ENCODE data around the gene TMEM187.

The TMEM187 gene

DNA sequence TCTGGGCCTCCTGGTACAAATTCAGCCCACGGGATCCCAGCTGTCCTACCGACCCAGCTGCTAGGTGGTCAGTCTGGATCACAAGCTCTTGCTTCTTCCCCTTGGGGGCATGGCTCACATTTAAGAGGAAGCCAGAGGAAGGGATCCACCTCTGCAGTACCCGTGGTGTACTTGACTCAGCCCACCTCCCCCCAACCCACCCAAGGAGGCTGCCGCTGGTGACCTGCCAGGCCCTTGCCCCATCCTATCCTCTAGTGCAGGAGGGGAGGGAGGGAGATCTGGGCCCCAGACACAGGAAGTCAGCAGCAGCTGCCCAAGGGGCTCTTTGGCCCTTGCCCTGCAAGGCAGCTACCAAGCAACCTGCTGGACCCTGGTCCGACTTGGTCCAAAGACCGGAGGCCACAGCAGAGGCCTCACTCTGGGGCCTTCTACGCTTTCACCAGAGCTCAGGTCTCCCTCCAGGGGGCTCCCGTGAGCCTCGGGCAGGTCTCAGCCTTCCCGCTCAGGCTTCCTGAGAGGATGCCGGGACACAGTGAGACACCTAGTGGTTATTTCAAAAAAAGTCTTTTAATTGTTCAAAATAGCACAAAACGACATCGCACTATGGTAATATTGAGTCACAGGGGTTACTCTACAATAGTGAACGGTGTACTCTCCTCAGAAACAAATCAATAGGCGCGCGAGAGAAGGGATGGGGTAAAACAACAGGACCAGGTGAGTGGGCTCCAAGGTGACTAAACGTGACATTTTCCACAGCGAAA, 25.4 kb upstream of the TMEM187 start:
- H3K27me3 ChIP-seq (ENCODE audit: control insufficient read depth in 1 of 2, insufficient read depth in 2 of 2, low read length in 2 of 2), result no peaks in the 10 kb centered on the region
- peaks cover 0 to 11% of the 10 kb centered on the region in 2 donors for H3K4me1 ChIP-seq (ENCODE audit: control insufficient read depth in 1 of 2, insufficient read depth in 2 of 2, low read length in 2 of 2)
- H3K9me3 ChIP-seq (ENCODE audit: control insufficient read depth in 1 of 2, low read length in 2 of 2), result no peaks in the 10 kb centered on the region
- H3K36me3 ChIP-seq (ENCODE audit: control insufficient read depth in 1 of 2, insufficient read depth in 2 of 2, low read length in 2 of 2), result peaks cover 8 to 26% of the 10 kb centered on the region in 2 donors
- no peak overlapping the region for H3K27ac ChIP-seq (ENCODE audit: low read depth, low read length)
- H3K9ac ChIP-seq (ENCODE audit: low read depth in 1 of 2, low read length in 2 of 2), result no peak overlapping the region
- no peak overlapping the region for H3K4me3 ChIP-seq (ENCODE audit: low read depth in 1 of 2, low read length in 2 of 2)

GRCh38 chrX:153948002-153948466, 24.5 kb upstream of the TMEM187 start:
- peaks cover 8 to 34% of the 10 kb centered on the region in 2 donors for H3K36me3 ChIP-seq (ENCODE audit: control insufficient read depth in 1 of 2, insufficient read depth in 2 of 2, low read length in 2 of 2)
- H3K4me1 ChIP-seq (ENCODE audit: control insufficient read depth in 1 of 2, insufficient read depth in 2 of 2, low read length in 2 of 2), result peaks cover 0 to 11% of the 10 kb centered on the region in 2 donors
- H3K9ac ChIP-seq (ENCODE audit: low read depth in 1 of 2, low read length in 2 of 2), result no peak overlapping the region
- no peak overlapping the region for H3K4me3 ChIP-seq (ENCODE audit: low read depth in 1 of 2, low read length in 2 of 2)
- no peaks in the 10 kb centered on the region for H3K27me3 ChIP-seq (ENCODE audit: control insufficient read depth in 1 of 2, insufficient read depth in 2 of 2, low read length in 2 of 2)
- H3K9me3 ChIP-seq (ENCODE audit: control insufficient read depth in 1 of 2, low read length in 2 of 2), result no peaks in the 10 kb centered on the region
- H3K27ac ChIP-seq (ENCODE audit: low read depth, low read length), result no peak overlapping the region

- H3K27ac ChIP-seq (ENCODE audit: low read depth, low read length), result peak overlapping the region; percentile 10
- H3K4me1 ChIP-seq (ENCODE audit: control insufficient read depth in 1 of 2, insufficient read depth in 2 of 2, low read length in 2 of 2), result peaks cover 0 to 3% of the 10 kb centered on the region in 2 donors
- H3K9ac ChIP-seq (ENCODE audit: low read depth in 1 of 2, low read length in 2 of 2), result no peak overlapping the region
- H3K9me3 ChIP-seq (ENCODE audit: control insufficient read depth in 1 of 2, low read length in 2 of 2), result no peaks in the 10 kb centered on the region
- H3K4me3 ChIP-seq (ENCODE audit: low read depth in 1 of 2, low read length in 2 of 2), result no peak overlapping the region
- H3K27me3 ChIP-seq (ENCODE audit: control insufficient read depth in 1 of 2, insufficient read depth in 2 of 2, low read length in 2 of 2), result no peaks in the 10 kb centered on the region
- H3K36me3 ChIP-seq (ENCODE audit: control insufficient read depth in 1 of 2, insufficient read depth in 2 of 2, low read length in 2 of 2), result peaks cover 8 to 41% of the 10 kb centered on the region in 2 donors
These were observed 23.4 kb upstream of the TMEM187 start for GRCh38 chrX:153948847-153949805.

DNA sequence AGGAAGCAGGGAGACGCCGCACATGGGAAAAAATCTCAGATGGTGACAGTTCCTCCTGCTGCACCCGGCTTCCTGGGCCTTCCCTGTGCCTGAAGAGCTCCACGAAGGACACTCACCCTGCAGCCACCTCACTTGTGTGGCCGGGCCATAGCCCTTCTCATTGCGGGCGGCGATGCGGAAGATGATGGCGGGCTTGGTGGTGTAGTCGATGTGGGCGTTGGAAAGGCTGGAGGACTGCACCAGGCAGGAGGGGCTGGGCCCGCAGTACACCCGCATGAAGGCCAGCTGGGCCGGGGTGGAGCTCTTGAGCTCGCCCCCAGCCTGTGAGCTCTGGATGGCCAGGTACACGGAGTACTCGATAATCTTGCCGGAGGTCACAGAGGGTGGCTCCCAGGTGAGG, 22.4 kb upstream of the TMEM187 start:
- Histone ChIP-seq H3K9me3 (ENCODE audit: control insufficient read depth in 1 of 2, low read length in 2 of 2) (no peaks in the 10 kb centered on the region), H3K36me3 (ENCODE audit: control insufficient read depth in 1 of 2, insufficient read depth in 2 of 2, low read length in 2 of 2) (peaks cover 8 to 48% of the 10 kb centered on the region in 2 donors), H3K27me3 (ENCODE audit: control insufficient read depth in 1 of 2, insufficient read depth in 2 of 2, low read length in 2 of 2) (no peaks in the 10 kb centered on the region), H3K4me3 (ENCODE audit: low read depth in 1 of 2, low read length in 2 of 2) (no peak overlapping the region), H3K9ac (ENCODE audit: low read depth in 1 of 2, low read length in 2 of 2) (no peak overlapping the region), H3K4me1 (ENCODE audit: control insufficient read depth in 1 of 2, insufficient read depth in 2 of 2, low read length in 2 of 2) (no peaks in the 10 kb centered on the region), H3K27ac (ENCODE audit: low read depth, low read length) (no peak overlapping the region)

- no peak overlapping the region for H3K27ac ChIP-seq (ENCODE audit: low read depth, low read length)
- peaks cover 8 to 64% of the 10 kb centered on the region in 2 donors for H3K36me3 ChIP-seq (ENCODE audit: control insufficient read depth in 1 of 2, insufficient read depth in 2 of 2, low read length in 2 of 2)
These were observed 20.7 kb upstream of the TMEM187 start for GRCh38 chrX:153951683-153952372.

DNA sequence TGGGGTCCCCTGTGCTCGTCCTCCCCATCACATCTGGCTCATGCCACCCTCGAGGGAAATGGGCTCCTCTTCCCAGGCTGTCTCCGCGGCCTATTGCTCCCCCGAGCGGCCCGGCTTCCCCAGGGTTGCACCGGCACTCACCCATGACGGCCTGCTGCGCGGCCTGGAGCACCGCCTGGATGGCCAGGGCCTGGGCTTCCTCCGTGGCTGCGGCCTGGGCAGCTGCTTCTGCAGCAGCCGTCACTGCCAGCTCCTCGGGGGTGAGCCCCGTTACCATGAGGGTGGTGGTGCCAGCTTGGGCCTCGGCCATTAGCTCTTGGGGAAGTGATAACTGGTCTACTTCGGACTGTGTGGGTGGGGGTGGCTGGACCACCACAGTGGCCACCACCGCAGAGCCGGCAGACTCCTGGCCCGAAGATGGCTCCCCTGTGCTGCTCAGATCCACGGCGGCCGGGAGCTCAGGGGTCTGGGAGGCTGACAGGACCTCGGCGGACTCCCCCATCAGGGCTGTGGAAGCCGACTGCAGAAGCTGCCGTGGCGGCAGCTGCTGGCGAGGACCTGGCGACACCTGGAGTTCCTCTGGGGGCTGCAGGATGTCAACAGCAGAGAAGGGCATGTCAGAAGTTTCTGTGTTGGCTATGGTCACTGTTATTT, 20.1 kb upstream of the TMEM187 start:
- no peaks in the 10 kb centered on the region for H3K4me1 ChIP-seq (ENCODE audit: control insufficient read depth in 1 of 2, insufficient read depth in 2 of 2, low read length in 2 of 2)
- H3K27ac ChIP-seq (ENCODE audit: low read depth, low read length), result no peak overlapping the region
- no peaks in the 10 kb centered on the region for H3K27me3 ChIP-seq (ENCODE audit: control insufficient read depth in 1 of 2, insufficient read depth in 2 of 2, low read length in 2 of 2)
- no peak overlapping the region for H3K4me3 ChIP-seq (ENCODE audit: low read depth in 1 of 2, low read length in 2 of 2)
- H3K9ac ChIP-seq (ENCODE audit: low read depth in 1 of 2, low read length in 2 of 2), result no peak overlapping the region
- peaks cover 8 to 71% of the 10 kb centered on the region in 2 donors for H3K36me3 ChIP-seq (ENCODE audit: control insufficient read depth in 1 of 2, insufficient read depth in 2 of 2, low read length in 2 of 2)
- H3K9me3 ChIP-seq (ENCODE audit: control insufficient read depth in 1 of 2, low read length in 2 of 2), result no peaks in the 10 kb centered on the region

More at GRCh38 chrX:153951683-153952372, 20.7 kb upstream of the TMEM187 start:
- no peaks in the 10 kb centered on the region for H3K27me3 ChIP-seq (ENCODE audit: control insufficient read depth in 1 of 2, insufficient read depth in 2 of 2, low read length in 2 of 2)
- H3K4me1 ChIP-seq (ENCODE audit: control insufficient read depth in 1 of 2, insufficient read depth in 2 of 2, low read length in 2 of 2), result no peaks in the 10 kb centered on the region
- H3K9me3 ChIP-seq (ENCODE audit: control insufficient read depth in 1 of 2, low read length in 2 of 2), result no peaks in the 10 kb centered on the region
- no peak overlapping the region for H3K9ac ChIP-seq (ENCODE audit: low read depth in 1 of 2, low read length in 2 of 2)
- H3K4me3 ChIP-seq (ENCODE audit: low read depth in 1 of 2, low read length in 2 of 2), result no peak overlapping the region

- no peaks in the 10 kb centered on the region for H3K9me3 ChIP-seq (ENCODE audit: control insufficient read depth in 1 of 2, low read length in 2 of 2)
- H3K4me1 ChIP-seq (ENCODE audit: control insufficient read depth in 1 of 2, insufficient read depth in 2 of 2, low read length in 2 of 2), result no peaks in the 10 kb centered on the region
- H3K4me3 ChIP-seq (ENCODE audit: low read depth in 1 of 2, low read length in 2 of 2), result no peak overlapping the region
- no peaks in the 10 kb centered on the region for H3K27me3 ChIP-seq (ENCODE audit: control insufficient read depth in 1 of 2, insufficient read depth in 2 of 2, low read length in 2 of 2)
- peaks cover 14 to 80% of the 10 kb centered on the region in 2 donors for H3K36me3 ChIP-seq (ENCODE audit: control insufficient read depth in 1 of 2, insufficient read depth in 2 of 2, low read length in 2 of 2)
- H3K27ac ChIP-seq (ENCODE audit: low read depth, low read length), result no peak overlapping the region
- H3K9ac ChIP-seq (ENCODE audit: low read depth in 1 of 2, low read length in 2 of 2), result no peak overlapping the region
These were observed 19.2 kb upstream of the TMEM187 start for GRCh38 chrX:153953342-153953830.

- no peak overlapping the region for H3K27ac ChIP-seq (ENCODE audit: low read depth, low read length)
- H3K9ac ChIP-seq (ENCODE audit: low read depth in 1 of 2, low read length in 2 of 2), result no peak overlapping the region
- H3K4me3 ChIP-seq (ENCODE audit: low read depth in 1 of 2, low read length in 2 of 2), result no peak overlapping the region
- H3K36me3 ChIP-seq (ENCODE audit: control insufficient read depth in 1 of 2, insufficient read depth in 2 of 2, low read length in 2 of 2), result peaks cover 15 to 86% of the 10 kb centered on the region in 2 donors
- H3K9me3 ChIP-seq (ENCODE audit: control insufficient read depth in 1 of 2, low read length in 2 of 2), result no peaks in the 10 kb centered on the region
- no peaks in the 10 kb centered on the region for H3K27me3 ChIP-seq (ENCODE audit: control insufficient read depth in 1 of 2, insufficient read depth in 2 of 2, low read length in 2 of 2)
- no peaks in the 10 kb centered on the region for H3K4me1 ChIP-seq (ENCODE audit: control insufficient read depth in 1 of 2, insufficient read depth in 2 of 2, low read length in 2 of 2)
These were observed 18.5 kb upstream of the TMEM187 start for GRCh38 chrX:153953892-153954557.

Data from duodenal mucosa (tissue), 2 donors.